Embryonic facial prominence (tissue), 1 donor: ENCODE results near the gene PRKACG.
"Not testable (repeated sequence)": the region's sequence is repeated elsewhere in the genome, so short reads cannot be mapped to it uniquely, and the experiment has no call there.

Experiments
- DNase-seq: peaks from one replicate; pipeline ENCODE4 v3.0.0-alpha.2; 2016; ENCODE audit errors: extremely low spot score

PRKACG gene

GRCh38 chr9:69027355-69028097 is 13.6 kb upstream of the PRKACG start:
- no peak for DNase-seq

GRCh38 chr9:69023650-69024049 is 9.7 kb upstream of the PRKACG start:
- no peak for DNase-seq

- no peak for DNase-seq
These were observed 6.6 kb upstream of the PRKACG start for GRCh38 chr9:69020301-69021145.

GRCh38 chr9:69019808-69020207 is 5.9 kb upstream of the PRKACG start:
- DNase-seq: no peak

DNA sequence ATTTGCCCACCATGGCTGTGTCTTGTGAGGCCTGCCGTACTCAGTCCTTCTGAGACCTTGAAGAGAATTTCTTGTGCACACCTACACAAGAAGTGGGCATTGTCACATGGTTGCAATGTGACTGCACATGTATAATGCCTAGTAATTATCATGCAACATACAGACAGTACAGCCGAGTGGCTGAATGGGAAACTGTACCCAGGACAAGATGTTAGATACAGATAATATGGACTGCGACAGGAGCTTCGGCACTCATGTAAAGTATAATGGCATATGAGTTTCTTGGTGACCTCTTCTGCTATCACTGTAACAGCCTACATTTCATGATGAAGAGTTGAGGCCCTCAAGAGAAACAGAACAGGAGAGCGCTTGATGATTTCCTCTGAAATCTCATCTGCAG is 4.8 kb upstream of the PRKACG start:
- no peak for DNase-seq

DNA sequence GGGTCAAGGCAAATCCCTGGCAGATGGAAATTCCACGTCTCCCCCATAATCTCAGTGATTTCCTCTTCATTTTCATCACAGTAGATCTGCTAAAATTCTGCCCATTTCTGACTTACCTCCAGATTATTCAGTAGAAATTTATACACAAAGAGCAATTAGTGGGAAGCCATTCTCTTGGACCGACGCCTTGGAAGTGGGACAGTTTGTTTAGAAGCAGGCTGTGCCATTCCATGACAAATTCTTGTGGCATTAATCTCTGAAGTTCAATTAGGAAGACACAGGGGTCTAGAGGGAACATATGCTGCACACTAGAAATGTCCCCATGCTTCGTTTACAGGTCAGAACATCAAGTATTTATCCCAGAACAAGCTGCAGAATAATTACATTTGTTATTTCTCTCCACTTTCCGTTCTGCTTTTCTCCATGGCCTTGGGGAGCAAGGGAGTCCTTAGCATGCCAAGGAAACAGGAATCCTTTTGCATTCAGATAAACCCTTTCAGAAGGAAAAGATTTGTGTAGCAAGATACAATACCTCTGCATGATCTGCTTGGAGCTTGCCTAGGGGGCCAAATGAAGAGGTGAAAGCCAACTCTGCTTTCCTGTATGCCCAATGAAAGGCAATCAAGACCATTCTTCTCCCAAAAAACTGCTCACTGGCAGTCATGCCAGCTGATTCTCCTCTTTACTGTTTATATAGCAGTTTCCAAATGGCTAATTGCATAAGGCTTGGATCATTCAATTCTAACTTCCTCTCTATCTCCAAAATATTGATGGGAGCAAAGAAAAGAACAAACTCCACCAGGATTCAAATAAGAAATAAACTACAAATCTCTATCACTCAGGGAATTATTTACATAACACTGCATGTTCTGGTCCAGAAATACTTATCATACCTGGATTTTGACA is 2.5 kb upstream of the PRKACG start:
- DNase-seq: no peak

GRCh38 chr9:69013382-69013727 is 558 bp downstream of the PRKACG start:
- DNase-seq: no peak

- no peak for DNase-seq
These were observed 1.1 kb downstream of the PRKACG start for GRCh38 chr9:69012696-69013381.

- DNase-seq: no peak
These were observed 4.2 kb downstream of the PRKACG start for GRCh38 chr9:69009708-69010107.

DNA sequence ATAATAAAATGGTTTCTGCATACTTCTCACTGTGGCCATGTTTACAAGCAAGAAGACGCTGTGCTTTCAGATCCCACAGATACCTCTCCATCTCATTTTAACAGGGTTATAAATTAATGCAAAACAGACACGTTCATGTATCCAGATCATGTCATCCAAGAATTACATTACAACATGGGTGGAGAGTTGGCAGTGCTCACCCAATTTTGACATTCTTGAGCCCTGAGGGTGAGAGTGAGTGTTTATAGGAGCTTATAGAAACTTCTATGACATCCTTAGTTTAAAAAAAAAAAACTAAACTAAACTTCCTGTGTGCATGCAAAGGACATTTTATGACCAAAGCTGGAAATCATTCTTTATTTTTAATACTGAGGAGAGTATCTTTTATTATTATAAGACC is 9.1 kb downstream of the PRKACG start:
- DNase-seq: peak; percentile 45

GRCh38 chr9:69003051-69003450 is 10.9 kb downstream of the PRKACG start:
- DNase-seq: no peak

- DNase-seq: no peak
These were observed 12.0 kb downstream of the PRKACG start for GRCh38 chr9:69001921-69002320.

- peak; percentile 69 for DNase-seq
These were observed 14.4 kb downstream of the PRKACG start for GRCh38 chr9:68999393-69000105.

DNA sequence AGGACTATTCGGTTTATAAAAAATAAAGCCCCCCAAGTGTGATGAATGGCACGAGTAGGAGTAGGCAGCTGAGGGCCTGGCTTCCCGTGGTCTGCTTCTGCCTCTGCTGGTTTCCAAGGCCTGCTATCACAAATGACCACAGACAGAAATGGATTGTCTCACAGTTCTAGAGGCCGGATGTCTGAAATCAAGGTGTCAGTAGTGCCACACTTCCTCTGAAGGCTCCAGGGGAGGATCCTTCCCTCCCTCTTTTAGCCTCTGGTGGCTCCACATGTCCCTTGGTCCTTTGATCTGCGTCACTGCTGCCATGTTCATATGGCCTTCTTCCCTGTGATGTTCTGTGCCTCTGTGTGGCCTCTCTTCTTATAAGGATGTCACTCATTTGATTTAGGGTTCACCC is 15.1 kb downstream of the PRKACG start:
- no peak for DNase-seq

- DNase-seq: no peak
These were observed 15.5 kb downstream of the PRKACG start for GRCh38 chr9:68998385-68998784.

DNA sequence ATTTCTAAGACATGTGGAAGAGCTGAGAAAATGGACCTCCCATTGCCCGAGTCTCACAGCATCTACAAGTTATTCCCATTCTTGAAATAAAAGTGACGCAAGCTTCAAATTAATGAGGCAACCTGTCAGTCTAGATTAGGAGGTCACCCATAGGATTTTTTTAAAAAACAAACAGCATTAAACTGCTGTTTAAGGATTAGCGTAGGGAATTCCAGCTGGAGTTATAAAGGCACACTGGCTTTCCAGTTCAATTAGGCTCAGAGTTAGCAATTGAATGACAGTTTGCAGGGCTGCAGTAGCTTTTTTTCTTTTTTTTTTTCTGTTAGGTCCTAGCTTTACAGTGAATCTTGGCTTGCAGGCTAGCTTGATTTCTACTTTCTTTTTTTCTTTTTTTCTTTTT is 16.2 kb downstream of the PRKACG start:
- no peak for DNase-seq

DNA sequence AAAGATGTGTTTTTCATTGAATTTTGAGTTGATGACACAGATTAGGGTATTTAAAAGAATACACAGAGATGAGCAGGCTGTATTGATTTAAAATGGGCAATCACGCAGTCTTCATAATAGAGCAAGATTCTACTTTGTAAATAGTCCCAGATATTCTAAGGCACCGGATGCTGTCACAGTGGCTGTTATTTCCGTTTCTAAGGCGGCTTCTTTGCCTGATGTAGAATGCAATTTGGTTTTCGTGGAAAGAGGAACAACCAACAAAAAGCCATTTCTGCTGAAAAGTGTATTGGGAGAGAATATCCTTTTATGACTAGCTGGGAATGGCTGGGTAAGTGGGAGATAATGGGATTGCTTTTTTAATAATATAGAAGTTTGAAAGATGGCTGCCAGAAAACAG is 17.5 kb downstream of the PRKACG start:
- DNase-seq: no peak

DNA sequence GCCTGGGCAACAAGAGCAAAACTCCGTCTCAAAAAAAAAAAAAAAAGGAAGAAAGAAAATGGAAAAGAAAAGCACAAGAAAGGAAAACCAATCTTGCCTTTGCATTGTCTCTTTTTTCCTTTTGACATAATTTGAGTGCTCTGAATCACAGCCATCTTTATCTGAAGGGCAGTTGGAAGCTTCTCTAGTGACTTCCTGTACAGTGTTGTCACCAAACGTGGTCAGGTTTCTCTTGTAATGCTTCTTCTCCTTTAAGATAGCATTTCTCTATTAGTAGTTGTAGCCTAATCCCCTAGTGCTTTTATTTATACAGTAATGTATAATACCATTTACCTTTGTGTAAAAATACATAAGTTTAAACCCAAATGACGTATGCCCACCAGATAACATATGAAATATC is 18.1 kb downstream of the PRKACG start:
- no peak for DNase-seq

- DNase-seq: no peak
These were observed 22.5 kb downstream of the PRKACG start for GRCh38 chr9:68991457-68991856.

GRCh38 chr9:68986949-68987348 is 27.0 kb downstream of the PRKACG start:
- DNase-seq: not testable (repeated sequence)
